Measurements from ENCODE around the gene CTXND2. TPM values are rescaled to one million over a fixed set of nuclear protein-coding genes. Genes with fewer than 3 reads are reported as not detected.
"Not testable (repeated sequence)": the region's sequence is repeated elsewhere in the genome, so short reads cannot be mapped to it uniquely, and the experiment has no call there.

The CTXND2 gene
- total RNA-seq, 6 experiments from 2014 or later, result not detected

DNA sequence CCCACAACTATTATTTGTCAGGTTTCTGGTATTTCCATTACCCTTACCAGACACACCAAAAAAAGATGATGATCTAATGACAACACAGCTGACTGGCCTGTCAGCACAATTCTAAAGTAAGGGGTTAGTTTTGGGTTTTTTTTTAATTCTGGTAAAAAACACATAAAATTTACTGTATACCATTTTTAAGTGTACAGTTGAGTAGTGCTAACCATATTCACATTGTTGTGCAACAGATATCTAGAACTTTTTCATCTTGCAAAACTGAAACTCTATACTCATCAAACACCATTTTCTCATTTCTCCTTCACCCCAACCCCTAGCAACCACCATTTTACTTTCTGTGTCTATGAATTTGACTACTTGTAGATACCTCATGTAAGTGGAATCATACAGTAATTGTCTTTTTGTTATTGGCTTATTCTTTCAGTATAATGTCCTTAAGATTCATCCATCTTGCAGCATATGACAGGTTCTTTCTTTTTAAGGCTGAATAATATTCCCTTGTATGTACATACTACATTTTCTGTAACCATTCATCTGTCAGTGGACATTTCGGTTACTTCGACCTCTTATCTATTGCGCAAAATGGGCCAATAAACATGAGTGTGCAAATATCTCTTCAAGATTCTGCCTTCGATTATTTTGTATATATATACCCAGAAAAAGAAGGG is 40.3 kb upstream of the CTXND2 start:
- H3K27me3 Mint-ChIP-seq (ENCODE audit: insufficient read depth), result no peaks in the 10 kb centered on the region; the same call in 1 of the 2 replicates
- peaks cover 4% of the 10 kb centered on the region; the same call in 1 of the 2 replicates for H3K36me3 Mint-ChIP-seq (ENCODE audit: low read depth)
- H3K9me3 Mint-ChIP-seq, result no peaks in the 10 kb centered on the region
- H3K4me1 Mint-ChIP-seq (ENCODE audit: low read depth), result no peaks in the 10 kb centered on the region
- no peak overlapping the region for H3K27ac Mint-ChIP-seq
- TF ChIP-seq, protein P1, sequence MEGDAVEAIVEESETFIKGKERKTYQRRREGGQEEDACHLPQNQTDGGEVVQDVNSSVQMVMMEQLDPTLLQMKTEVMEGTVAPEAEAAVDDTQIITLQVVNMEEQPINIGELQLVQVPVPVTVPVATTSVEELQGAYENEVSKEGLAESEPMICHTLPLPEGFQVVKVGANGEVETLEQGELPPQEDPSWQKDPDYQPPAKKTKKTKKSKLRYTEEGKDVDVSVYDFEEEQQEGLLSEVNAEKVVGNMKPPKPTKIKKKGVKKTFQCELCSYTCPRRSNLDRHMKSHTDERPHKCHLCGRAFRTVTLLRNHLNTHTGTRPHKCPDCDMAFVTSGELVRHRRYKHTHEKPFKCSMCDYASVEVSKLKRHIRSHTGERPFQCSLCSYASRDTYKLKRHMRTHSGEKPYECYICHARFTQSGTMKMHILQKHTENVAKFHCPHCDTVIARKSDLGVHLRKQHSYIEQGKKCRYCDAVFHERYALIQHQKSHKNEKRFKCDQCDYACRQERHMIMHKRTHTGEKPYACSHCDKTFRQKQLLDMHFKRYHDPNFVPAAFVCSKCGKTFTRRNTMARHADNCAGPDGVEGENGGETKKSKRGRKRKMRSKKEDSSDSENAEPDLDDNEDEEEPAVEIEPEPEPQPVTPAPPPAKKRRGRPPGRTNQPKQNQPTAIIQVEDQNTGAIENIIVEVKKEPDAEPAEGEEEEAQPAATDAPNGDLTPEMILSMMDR (IDR thresholded peaks at IDR 0.05), result no peak
- H3K4me3 Mint-ChIP-seq, result no peak overlapping the region
- no peak for DNase-seq

DNA sequence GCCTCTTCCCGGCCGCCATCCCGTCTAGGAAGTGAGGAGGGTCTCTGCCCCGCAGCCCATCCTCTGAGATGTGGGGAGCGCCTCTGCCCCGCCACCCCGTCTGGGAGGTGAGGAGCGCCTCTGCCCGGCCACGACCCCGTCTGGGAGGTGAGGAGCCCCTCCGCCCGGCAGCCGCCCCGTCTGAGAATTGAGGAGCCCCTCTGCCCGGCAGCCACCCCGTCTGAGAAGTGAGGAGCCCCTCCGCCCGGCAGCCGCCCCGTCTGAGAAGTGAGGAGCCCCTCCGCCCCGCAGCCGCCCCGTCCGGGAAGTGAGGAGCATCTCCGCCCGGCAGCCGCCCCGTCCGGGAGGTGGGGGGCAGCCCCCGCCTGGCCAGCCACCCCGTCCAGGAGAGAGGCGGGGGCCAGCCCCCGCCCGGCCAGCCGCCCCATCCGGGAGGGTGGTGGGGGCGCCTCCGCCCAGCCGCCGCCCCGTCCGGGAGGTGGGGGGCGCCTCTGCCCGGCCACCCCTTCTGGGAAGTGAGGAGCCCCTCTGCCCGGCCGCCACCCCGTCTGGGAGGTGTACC is 36.1 kb upstream of the CTXND2 start:
- not testable (repeated sequence) for H3K27me3 Mint-ChIP-seq (ENCODE audit: insufficient read depth)
- H3K36me3 Mint-ChIP-seq (ENCODE audit: low read depth), result peaks cover 26% of the 10 kb centered on the region

DNA sequence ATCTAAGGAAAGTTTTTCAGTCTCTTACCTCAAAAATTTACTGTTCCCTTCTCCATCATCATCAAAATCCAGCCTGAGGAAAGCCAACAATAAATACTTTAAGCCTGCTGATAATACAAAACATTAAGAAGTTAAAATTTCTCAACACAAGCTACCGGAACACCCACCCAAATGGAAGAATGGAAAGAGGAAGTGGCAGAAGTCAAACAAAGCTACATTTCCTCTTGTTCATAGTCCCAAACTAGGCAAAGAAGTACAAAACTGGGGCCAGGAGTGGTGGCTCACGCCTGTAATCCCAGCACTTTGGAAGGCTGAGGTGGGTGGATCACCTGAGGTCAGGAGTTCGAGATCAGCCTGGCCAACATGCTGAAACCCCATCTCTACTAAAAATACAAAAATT is 34.2 kb upstream of the CTXND2 start:
- H3K9me3 Mint-ChIP-seq; DNase-seq; H3K4me3 Mint-ChIP-seq; H3K4me1 Mint-ChIP-seq (ENCODE audit: low read depth); H3K27ac Mint-ChIP-seq; H3K27me3 Mint-ChIP-seq (ENCODE audit: insufficient read depth): not testable (repeated sequence)
- H3K36me3 Mint-ChIP-seq (ENCODE audit: low read depth), result peaks cover 22% of the 10 kb centered on the region

More for the DNA sequence above, 36.1 kb upstream of the CTXND2 start:
- H3K9me3 Mint-ChIP-seq; H3K4me1 Mint-ChIP-seq (ENCODE audit: low read depth); DNase-seq; H3K27ac Mint-ChIP-seq; H3K4me3 Mint-ChIP-seq: not testable (repeated sequence)

DNA sequence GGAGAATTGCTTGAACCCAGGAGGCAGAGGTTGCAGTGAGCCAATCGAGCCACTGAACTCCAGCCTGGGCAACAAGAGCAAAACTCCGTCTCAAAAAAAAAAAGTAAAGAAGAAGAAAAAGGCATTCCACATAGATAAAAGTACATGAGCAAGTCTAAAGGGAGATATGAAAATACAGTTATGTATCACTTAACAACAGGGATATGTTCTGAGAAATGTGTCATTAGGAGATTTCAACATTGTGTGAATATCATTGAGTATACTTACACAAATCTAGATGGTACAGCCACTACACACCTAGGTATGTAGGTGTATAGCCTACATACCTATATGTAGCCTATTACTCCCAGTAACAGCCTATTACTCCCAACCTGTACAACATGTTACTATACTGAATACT is 23.2 kb upstream of the CTXND2 start:
- TF ChIP-seq, protein P1 (IDR thresholded peaks at IDR 0.05), result no peak
- H3K4me1 Mint-ChIP-seq (ENCODE audit: low read depth), result peaks cover 7% of the 10 kb centered on the region
- no peak overlapping the region for H3K27ac Mint-ChIP-seq
- DNase-seq, result no peak
- H3K9me3 Mint-ChIP-seq, result no peaks in the 10 kb centered on the region
- no peak overlapping the region for H3K4me3 Mint-ChIP-seq
- no peaks in the 10 kb centered on the region; the same call in 1 of the 2 replicates for H3K27me3 Mint-ChIP-seq (ENCODE audit: insufficient read depth)
- H3K36me3 Mint-ChIP-seq (ENCODE audit: low read depth), result peaks cover 20% of the 10 kb centered on the region

DNA sequence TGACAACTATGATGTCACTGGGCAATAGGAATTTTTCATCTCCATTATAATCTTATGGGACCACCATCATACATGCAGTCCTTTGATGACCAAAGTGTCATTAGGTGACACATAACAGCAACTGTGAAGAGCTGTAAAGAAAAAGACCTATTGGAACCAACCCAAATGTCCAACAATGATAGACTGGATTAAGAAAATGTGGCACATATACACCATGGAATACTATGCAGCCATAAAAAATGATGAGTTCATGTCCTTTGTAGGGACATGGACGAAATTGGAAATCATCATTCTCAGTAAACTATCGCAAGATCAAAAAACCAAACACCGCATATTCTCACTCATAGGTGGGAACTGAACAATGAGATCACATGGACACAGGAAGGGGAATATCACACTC is 22.7 kb upstream of the CTXND2 start:
- not testable (repeated sequence) for H3K4me3 Mint-ChIP-seq; H3K27me3 Mint-ChIP-seq (ENCODE audit: insufficient read depth); H3K4me1 Mint-ChIP-seq (ENCODE audit: low read depth); H3K27ac Mint-ChIP-seq; H3K9me3 Mint-ChIP-seq; DNase-seq
- peaks cover 20% of the 10 kb centered on the region for H3K36me3 Mint-ChIP-seq (ENCODE audit: low read depth)

DNA sequence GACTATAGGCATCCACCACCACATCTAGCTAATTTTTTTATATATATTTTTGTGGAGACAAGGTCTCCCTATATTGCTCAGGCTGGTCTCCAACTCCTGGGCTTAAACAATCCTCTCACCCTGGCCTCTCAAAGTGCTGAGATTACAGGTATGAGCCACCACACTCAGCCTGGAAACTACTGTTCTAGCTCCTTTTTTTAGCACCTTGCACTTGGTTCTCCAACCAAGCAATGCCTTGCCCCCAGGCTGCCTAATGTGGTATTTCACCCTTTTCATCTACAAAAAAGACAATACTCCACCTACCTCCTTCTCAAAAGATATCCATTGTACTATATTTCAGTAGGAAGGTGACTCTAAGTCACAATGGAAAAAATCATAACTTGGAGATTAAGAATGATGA is 17.3 kb upstream of the CTXND2 start:
- H3K36me3 Mint-ChIP-seq (ENCODE audit: low read depth), result peaks cover 20% of the 10 kb centered on the region
- no peak for DNase-seq
- no peak overlapping the region for H3K27ac Mint-ChIP-seq
- H3K4me3 Mint-ChIP-seq, result no peak overlapping the region
- no peaks in the 10 kb centered on the region for H3K9me3 Mint-ChIP-seq
- H3K27me3 Mint-ChIP-seq (ENCODE audit: insufficient read depth), result no peaks in the 10 kb centered on the region
- TF ChIP-seq, protein P1 (IDR thresholded peaks at IDR 0.05), result peak; percentile 19; the same call in 1 of the 2 replicates
- peaks cover 21% of the 10 kb centered on the region for H3K4me1 Mint-ChIP-seq (ENCODE audit: low read depth)

DNA sequence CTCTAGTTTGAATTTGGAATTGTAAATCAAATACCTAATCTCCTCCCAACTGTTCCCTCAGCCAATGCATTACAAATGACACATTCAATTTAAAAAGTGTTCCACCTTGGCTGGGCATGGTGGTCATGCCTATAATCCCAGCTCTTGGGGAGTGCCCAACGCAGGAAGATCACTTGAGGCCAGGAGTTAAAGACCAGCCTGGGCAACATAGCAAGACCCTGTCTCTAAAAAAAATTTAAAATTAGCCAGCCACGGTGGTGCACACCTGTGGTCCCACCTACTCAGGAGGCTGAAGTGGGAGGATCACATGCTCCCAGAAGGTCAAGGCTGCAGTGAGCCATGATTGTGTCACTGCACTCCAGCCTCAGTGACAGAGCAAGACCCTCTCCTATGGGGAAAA is 14.4 kb upstream of the CTXND2 start:
- Mint-ChIP-seq H3K27ac (no peak overlapping the region), H3K9me3 (no peaks in the 10 kb centered on the region), H3K4me3 (no peak overlapping the region), H3K36me3 (ENCODE audit: low read depth) (peaks cover 18% of the 10 kb centered on the region), H3K4me1 (ENCODE audit: low read depth) (peaks cover 37% of the 10 kb centered on the region), H3K27me3 (ENCODE audit: insufficient read depth) (no peaks in the 10 kb centered on the region)
- TF ChIP-seq, protein P1 (IDR thresholded peaks at IDR 0.05), result no peak
- no peak for DNase-seq

Data from HFFc6 (cell line).